ENCODE results near the gene CDH4.

Gene CDH4

DNA sequence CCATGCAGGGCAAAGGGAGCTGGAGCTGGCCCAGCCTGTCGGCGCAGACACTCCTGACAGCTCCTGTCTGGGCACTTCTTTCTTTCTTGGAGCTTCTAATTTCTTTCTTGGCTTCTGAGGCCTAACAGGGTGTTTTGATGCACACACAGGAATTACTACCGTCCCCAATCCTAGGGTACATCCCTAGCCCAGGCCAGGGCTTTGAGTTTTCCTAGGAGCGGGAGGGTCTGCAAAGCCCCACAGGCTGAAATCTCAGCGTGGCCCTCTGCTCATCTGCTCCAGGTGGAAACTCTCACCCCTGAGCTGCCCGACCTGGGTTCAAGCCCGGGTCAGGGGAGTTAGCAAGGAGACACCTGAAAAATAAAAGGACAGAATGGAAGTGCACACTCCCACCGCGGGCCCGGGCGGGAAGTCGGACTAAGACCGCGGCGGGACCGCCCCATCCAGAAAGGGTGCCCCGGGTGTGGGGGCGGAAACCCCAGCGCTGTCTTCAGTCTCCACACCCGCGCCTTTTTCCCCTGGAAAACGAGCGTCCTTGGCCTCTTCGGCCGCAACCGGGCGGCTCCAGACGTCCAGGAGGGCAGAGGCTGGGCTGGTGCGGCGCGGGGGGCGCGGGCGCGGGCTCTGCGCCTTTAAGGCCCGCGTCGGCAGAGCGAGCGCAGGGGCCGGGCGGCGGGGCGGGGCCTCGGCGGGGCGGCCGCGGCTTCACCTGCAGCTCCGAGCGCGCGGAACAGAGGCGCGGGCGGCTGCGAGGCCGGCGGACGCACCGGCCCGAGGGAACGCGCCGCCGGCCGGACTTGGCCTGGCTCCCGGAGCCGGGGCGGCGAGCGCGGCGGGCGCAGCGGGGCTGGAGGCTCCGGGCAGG is at the start of gene CDH4:
CDH4 (plus strand) TSS at position 733 of the 865 bp plus-strand sequence.
- Histone ChIP-seq H3K4me1 (ENCODE audit: control insufficient read depth, insufficient read depth, low read length) (peaks cover 14% of the 10 kb centered on the region; the same call in 1 of the 2 replicates), H3K27me3 (ENCODE audit: control insufficient read depth, insufficient read depth, low read length) (peaks cover 93% of the 10 kb centered on the region), H3K36me3 (ENCODE audit: control insufficient read depth, insufficient read depth, low read length) (no peaks in the 10 kb centered on the region), H3K9ac (ENCODE audit: low read length) (peak within 1 kb of the TSS; percentile 53), H3K4me3 (ENCODE audit: low read depth, low read length) (peak within 1 kb of the TSS; percentile 65), H3K9me3 (ENCODE audit: control insufficient read depth, insufficient read depth, low read depth, low read length) (no peaks in the 10 kb centered on the region), H3K27ac (ENCODE audit: low read depth, low read length) (no peak within 1 kb of the TSS)

DNA sequence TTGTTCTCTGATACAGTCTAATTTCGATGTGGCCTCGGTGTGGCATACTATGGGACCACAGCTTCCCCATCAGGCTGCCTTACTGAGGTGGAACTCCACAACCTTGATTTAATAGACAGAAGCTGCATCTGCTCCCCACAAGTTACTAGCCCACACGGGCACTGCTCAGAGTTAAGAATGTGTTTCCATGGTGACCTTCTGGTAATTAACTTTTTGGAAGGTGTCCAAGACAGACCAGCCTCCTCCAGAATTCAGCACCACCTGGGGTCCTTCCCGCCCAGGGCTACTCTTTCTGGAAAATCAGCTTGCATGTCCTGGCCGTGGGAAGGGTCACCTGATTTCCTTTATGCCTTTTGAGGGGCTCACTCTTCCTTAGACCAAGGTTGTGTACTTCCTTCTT is 48.7 kb upstream of the CDH4 start:
- Histone ChIP-seq H3K9ac (ENCODE audit: low read length) (no peak overlapping the region), H3K36me3 (ENCODE audit: control insufficient read depth, insufficient read depth, low read length) (no peaks in the 10 kb centered on the region), H3K4me1 (ENCODE audit: control insufficient read depth, insufficient read depth, low read length) (no peaks in the 10 kb centered on the region), H3K4me3 (ENCODE audit: low read depth, low read length) (no peak overlapping the region), H3K27me3 (ENCODE audit: control insufficient read depth, insufficient read depth, low read length) (peaks cover 74% of the 10 kb centered on the region), H3K27ac (ENCODE audit: low read depth, low read length) (no peak overlapping the region), H3K9me3 (ENCODE audit: control insufficient read depth, insufficient read depth, low read depth, low read length) (no peaks in the 10 kb centered on the region)

DNA sequence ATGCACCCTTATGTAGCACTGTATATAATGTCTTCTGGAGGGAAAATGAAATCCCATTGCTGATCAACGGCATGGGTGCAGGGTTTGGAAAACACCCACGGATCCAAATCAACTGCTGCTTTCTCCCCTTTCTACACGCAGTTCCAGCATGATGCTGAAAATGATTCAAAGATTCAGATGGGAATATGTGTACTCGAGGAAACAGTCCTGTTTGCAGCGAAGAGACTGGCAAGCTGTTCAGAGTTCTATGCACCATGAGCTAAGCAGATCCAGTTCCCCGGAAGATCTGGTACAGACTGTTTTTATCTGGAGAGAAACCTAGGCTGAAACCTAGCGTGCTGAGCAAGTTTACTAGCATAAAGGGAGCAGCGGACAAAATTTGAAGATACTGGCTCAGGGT is 47.9 kb upstream of the CDH4 start:
- Histone ChIP-seq H3K27me3 (ENCODE audit: control insufficient read depth, insufficient read depth, low read length) (peaks cover 70% of the 10 kb centered on the region), H3K4me1 (ENCODE audit: control insufficient read depth, insufficient read depth, low read length) (no peaks in the 10 kb centered on the region), H3K4me3 (ENCODE audit: low read depth, low read length) (no peak overlapping the region), H3K27ac (ENCODE audit: low read depth, low read length) (no peak overlapping the region), H3K9me3 (ENCODE audit: control insufficient read depth, insufficient read depth, low read depth, low read length) (no peaks in the 10 kb centered on the region), H3K9ac (ENCODE audit: low read length) (no peak overlapping the region), H3K36me3 (ENCODE audit: control insufficient read depth, insufficient read depth, low read length) (no peaks in the 10 kb centered on the region)

GRCh38 chr20:61205769-61206168 is 46.3 kb upstream of the CDH4 start:
- Histone ChIP-seq H3K36me3 (ENCODE audit: control insufficient read depth, insufficient read depth, low read length) (no peaks in the 10 kb centered on the region), H3K9me3 (ENCODE audit: control insufficient read depth, insufficient read depth, low read depth, low read length) (no peaks in the 10 kb centered on the region), H3K4me1 (ENCODE audit: control insufficient read depth, insufficient read depth, low read length) (no peaks in the 10 kb centered on the region), H3K27ac (ENCODE audit: low read depth, low read length) (no peak overlapping the region), H3K9ac (ENCODE audit: low read length) (no peak overlapping the region), H3K4me3 (ENCODE audit: low read depth, low read length) (no peak overlapping the region), H3K27me3 (ENCODE audit: control insufficient read depth, insufficient read depth, low read length) (peaks cover 68% of the 10 kb centered on the region)

DNA sequence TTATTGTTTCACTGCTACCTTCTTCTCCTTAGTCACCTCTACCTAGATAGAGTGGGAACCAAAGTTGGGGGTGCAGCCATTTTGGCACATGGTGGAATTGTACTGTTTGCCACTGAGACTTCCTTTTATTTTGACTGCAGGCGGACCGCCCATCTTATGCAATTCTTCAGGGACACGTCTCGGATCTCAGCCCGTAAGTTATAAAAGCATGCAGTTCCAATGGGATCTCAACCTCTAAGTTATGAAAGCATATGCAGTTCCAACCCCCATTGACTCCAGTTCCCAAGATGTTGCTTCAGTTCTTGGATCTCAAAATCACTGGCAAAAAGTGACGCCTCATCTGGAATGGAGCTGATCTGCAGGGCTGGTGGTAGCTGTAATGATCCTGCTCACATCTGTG is 41.2 kb upstream of the CDH4 start:
- Histone ChIP-seq H3K9ac (ENCODE audit: low read length) (no peak overlapping the region), H3K4me3 (ENCODE audit: low read depth, low read length) (no peak overlapping the region), H3K27me3 (ENCODE audit: control insufficient read depth, insufficient read depth, low read length) (peaks cover 70% of the 10 kb centered on the region), H3K9me3 (ENCODE audit: control insufficient read depth, insufficient read depth, low read depth, low read length) (no peaks in the 10 kb centered on the region), H3K36me3 (ENCODE audit: control insufficient read depth, insufficient read depth, low read length) (no peaks in the 10 kb centered on the region), H3K4me1 (ENCODE audit: control insufficient read depth, insufficient read depth, low read length) (no peaks in the 10 kb centered on the region), H3K27ac (ENCODE audit: low read depth, low read length) (no peak overlapping the region)

- peaks cover 86% of the 10 kb centered on the region for H3K27me3 ChIP-seq (ENCODE audit: control insufficient read depth, insufficient read depth, low read length)
- no peak overlapping the region for H3K27ac ChIP-seq (ENCODE audit: low read depth, low read length)
These were observed 34.2 kb upstream of the CDH4 start for GRCh38 chr20:61217848-61218247.

GRCh38 chr20:61219021-61219431 is 33.0 kb upstream of the CDH4 start:
- Histone ChIP-seq H3K27ac (ENCODE audit: low read depth, low read length) (no peak overlapping the region), H3K27me3 (ENCODE audit: control insufficient read depth, insufficient read depth, low read length) (peaks cover 96% of the 10 kb centered on the region), H3K4me1 (ENCODE audit: control insufficient read depth, insufficient read depth, low read length) (no peaks in the 10 kb centered on the region), H3K36me3 (ENCODE audit: control insufficient read depth, insufficient read depth, low read length) (no peaks in the 10 kb centered on the region), H3K4me3 (ENCODE audit: low read depth, low read length) (no peak overlapping the region), H3K9ac (ENCODE audit: low read length) (no peak overlapping the region), H3K9me3 (ENCODE audit: control insufficient read depth, insufficient read depth, low read depth, low read length) (no peaks in the 10 kb centered on the region)

More at GRCh38 chr20:61217848-61218247, 34.2 kb upstream of the CDH4 start:
- Histone ChIP-seq H3K4me3 (ENCODE audit: low read depth, low read length) (no peak overlapping the region), H3K4me1 (ENCODE audit: control insufficient read depth, insufficient read depth, low read length) (no peaks in the 10 kb centered on the region), H3K9me3 (ENCODE audit: control insufficient read depth, insufficient read depth, low read depth, low read length) (no peaks in the 10 kb centered on the region), H3K9ac (ENCODE audit: low read length) (no peak overlapping the region), H3K36me3 (ENCODE audit: control insufficient read depth, insufficient read depth, low read length) (no peaks in the 10 kb centered on the region)

DNA sequence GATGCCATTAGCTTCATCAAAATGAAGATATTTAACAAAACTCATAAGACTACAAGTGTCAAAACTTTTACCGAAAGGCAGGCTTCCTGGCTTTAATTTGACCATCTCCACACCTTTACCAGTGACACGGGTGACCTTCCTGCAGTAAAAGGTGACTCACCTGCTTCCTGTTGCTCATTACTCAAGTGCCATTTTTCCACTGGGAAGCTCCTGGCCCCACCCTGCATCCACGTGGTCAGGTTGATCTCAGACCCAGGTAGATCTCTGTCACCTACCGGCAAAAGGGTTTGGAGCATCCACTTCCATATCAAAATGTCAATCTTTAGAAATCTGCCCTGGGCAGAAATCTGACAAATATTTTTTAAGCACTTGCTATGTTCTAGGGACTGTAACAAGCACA is 31.9 kb upstream of the CDH4 start:
- Histone ChIP-seq H3K4me1 (ENCODE audit: control insufficient read depth, insufficient read depth, low read length) (no peaks in the 10 kb centered on the region), H3K36me3 (ENCODE audit: control insufficient read depth, insufficient read depth, low read length) (no peaks in the 10 kb centered on the region), H3K27me3 (ENCODE audit: control insufficient read depth, insufficient read depth, low read length) (peaks cover 95% of the 10 kb centered on the region), H3K4me3 (ENCODE audit: low read depth, low read length) (no peak overlapping the region), H3K27ac (ENCODE audit: low read depth, low read length) (no peak overlapping the region), H3K9me3 (ENCODE audit: control insufficient read depth, insufficient read depth, low read depth, low read length) (no peaks in the 10 kb centered on the region), H3K9ac (ENCODE audit: low read length) (no peak overlapping the region)

DNA sequence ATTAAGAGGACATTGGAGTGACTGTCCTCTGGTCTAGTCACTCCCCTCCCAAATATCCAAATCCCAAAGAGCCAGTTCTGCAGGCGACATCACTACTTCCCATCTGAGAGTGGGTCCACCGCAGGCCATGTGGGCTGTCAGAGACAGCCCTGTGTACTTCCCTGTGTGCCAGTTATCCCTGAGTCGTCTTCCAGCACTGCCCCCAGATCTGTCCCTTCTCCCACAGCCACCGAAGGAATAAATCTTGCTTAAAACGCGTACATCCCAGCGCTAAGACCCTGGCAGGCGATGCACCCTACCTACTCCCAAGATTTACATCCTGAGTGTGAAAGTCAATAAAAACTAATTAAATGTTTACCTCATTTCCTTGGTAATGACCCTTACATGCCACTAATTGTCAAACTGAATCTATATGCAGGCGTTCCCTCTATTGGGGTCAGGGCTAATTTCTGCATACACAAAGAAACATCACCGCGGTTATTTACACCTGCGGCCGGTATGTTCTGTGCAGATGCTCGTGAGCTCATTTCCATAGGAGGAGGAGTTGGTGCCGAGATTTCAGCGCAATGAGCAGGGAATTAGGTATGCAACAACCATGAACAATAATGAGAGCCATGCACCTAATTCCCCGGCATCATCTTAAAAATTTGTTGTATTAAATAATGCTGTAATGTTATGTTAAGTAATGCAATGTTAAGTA is 31.3 kb upstream of the CDH4 start:
- no peak overlapping the region for H3K4me3 ChIP-seq (ENCODE audit: low read depth, low read length)
- no peaks in the 10 kb centered on the region for H3K9me3 ChIP-seq (ENCODE audit: control insufficient read depth, insufficient read depth, low read depth, low read length)
- no peak overlapping the region for H3K9ac ChIP-seq (ENCODE audit: low read length)
- no peak overlapping the region for H3K27ac ChIP-seq (ENCODE audit: low read depth, low read length)
- no peaks in the 10 kb centered on the region for H3K36me3 ChIP-seq (ENCODE audit: control insufficient read depth, insufficient read depth, low read length)
- H3K27me3 ChIP-seq (ENCODE audit: control insufficient read depth, insufficient read depth, low read length), result peaks cover 92% of the 10 kb centered on the region
- no peaks in the 10 kb centered on the region for H3K4me1 ChIP-seq (ENCODE audit: control insufficient read depth, insufficient read depth, low read length)

GRCh38 chr20:61222699-61223098 is 29.4 kb upstream of the CDH4 start:
- Histone ChIP-seq H3K36me3 (ENCODE audit: control insufficient read depth, insufficient read depth, low read length) (no peaks in the 10 kb centered on the region), H3K27me3 (ENCODE audit: control insufficient read depth, insufficient read depth, low read length) (peaks cover 85% of the 10 kb centered on the region), H3K27ac (ENCODE audit: low read depth, low read length) (no peak overlapping the region), H3K4me3 (ENCODE audit: low read depth, low read length) (no peak overlapping the region), H3K9ac (ENCODE audit: low read length) (no peak overlapping the region), H3K4me1 (ENCODE audit: control insufficient read depth, insufficient read depth, low read length) (no peaks in the 10 kb centered on the region), H3K9me3 (ENCODE audit: control insufficient read depth, insufficient read depth, low read depth, low read length) (no peaks in the 10 kb centered on the region)

GRCh38 chr20:61223121-61223520 is 28.9 kb upstream of the CDH4 start:
- H3K36me3 ChIP-seq (ENCODE audit: control insufficient read depth, insufficient read depth, low read length), result no peaks in the 10 kb centered on the region
- no peaks in the 10 kb centered on the region for H3K4me1 ChIP-seq (ENCODE audit: control insufficient read depth, insufficient read depth, low read length)
- peaks cover 83% of the 10 kb centered on the region for H3K27me3 ChIP-seq (ENCODE audit: control insufficient read depth, insufficient read depth, low read length)
- H3K27ac ChIP-seq (ENCODE audit: low read depth, low read length), result no peak overlapping the region
- H3K4me3 ChIP-seq (ENCODE audit: low read depth, low read length), result no peak overlapping the region
- no peak overlapping the region for H3K9ac ChIP-seq (ENCODE audit: low read length)
- H3K9me3 ChIP-seq (ENCODE audit: control insufficient read depth, insufficient read depth, low read depth, low read length), result no peaks in the 10 kb centered on the region
